Esophagus squamous epithelium (tissue), 4 donors: ENCODE measurements around the gene TMEM218.

Experiments
- CTCF ChIP-seq, 6 experiments: fragments of 450-650 bp in 4 of 6; fragments of 200-600 bp in 2 of 6; sonication (generic) in 2 of 6; IDR thresholded peaks; one replicate each; pipeline ENCODE4 v1.5.1; 2016 to 2019; ENCODE audit warnings: antibody characterized with exemption in 6 of 6, mild to moderate bottlenecking in 4 of 6, moderate library complexity in 4 of 6
- POLR2A ChIP-seq, 4 donors: fragments of 450-650 bp; IDR thresholded peaks; one replicate each; pipeline ENCODE4 v1.6.1; 2017; ENCODE audit warnings: antibody characterized with exemption in 4 of 4, mild to moderate bottlenecking in 4 of 4, moderate library complexity in 3 of 4

DNA sequence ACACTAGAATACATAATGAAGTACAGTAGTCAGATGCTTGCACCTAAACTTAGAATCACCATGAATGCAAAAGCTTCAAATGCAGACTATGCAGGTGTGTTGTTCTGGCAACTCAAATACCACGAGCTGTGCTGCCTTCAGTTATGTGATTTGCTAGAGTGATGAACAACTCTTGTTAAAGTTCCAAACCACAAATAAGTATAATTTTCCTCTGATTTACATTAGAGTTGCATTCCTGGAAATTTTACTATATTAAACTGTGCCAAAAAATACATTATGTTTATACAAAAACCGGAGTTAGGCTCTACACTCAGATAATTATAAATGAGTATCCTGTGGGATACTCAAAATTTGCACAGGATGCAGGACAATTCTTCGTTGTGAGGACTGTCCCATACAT lies 3.0 kb downstream of the TMEM218 start:
- TF ChIP-seq POLR2A (IDR thresholded peaks at IDR 0.05) (no peak), CTCF (IDR thresholded peaks at IDR 0.05) (no peak)
